PFSK-1 (cell line): ENCODE measurements around the gene IL4R.

Experiments
- FOXP2 ChIP-seq: optimal IDR thresholded peaks from 2 replicates; pipeline ENCODE3; 2011; ENCODE audit warnings: borderline replicate concordance, control low read depth, inconsistent platforms; ENCODE audit not compliant: insufficient read depth; ENCODE audit errors: extremely low read length, extremely low read depth
- POLR2AphosphoS5 ChIP-seq: IDR thresholded peaks from 2 replicates; pipeline ENCODE4 v1.6.1; 2012; ENCODE audit warnings: low read depth, mild to moderate bottlenecking, control low read depth, low read length, moderate library complexity
- SIN3A ChIP-seq: IDR thresholded peaks from 2 replicates; pipeline ENCODE4 v1.6.1; 2012; ENCODE audit warnings: mild to moderate bottlenecking, low read length, moderate library complexity, borderline replicate concordance; ENCODE audit not compliant: insufficient read depth
- TAF1 ChIP-seq: IDR thresholded peaks from 2 replicates; pipeline ENCODE4 v1.6.1; 2012; ENCODE audit warnings: low read length, control low read depth, borderline replicate concordance; ENCODE audit not compliant: insufficient read depth
- TF ChIP-seq, protein P1 (sequence below), 2 experiments: IDR thresholded peaks; 2 replicates each; pipeline versions ENCODE4 v1.6.1 to v1.8.0; 2011 to 2012; ENCODE audit warnings: low read depth in 2 of 2, low read length in 2 of 2, control low read depth in 1 of 2, inconsistent platforms in 1 of 2, mild to moderate bottlenecking in 1 of 2, moderate library complexity in 1 of 2; ENCODE audit not compliant: insufficient read depth in 1 of 2

Gene IL4R

DNA sequence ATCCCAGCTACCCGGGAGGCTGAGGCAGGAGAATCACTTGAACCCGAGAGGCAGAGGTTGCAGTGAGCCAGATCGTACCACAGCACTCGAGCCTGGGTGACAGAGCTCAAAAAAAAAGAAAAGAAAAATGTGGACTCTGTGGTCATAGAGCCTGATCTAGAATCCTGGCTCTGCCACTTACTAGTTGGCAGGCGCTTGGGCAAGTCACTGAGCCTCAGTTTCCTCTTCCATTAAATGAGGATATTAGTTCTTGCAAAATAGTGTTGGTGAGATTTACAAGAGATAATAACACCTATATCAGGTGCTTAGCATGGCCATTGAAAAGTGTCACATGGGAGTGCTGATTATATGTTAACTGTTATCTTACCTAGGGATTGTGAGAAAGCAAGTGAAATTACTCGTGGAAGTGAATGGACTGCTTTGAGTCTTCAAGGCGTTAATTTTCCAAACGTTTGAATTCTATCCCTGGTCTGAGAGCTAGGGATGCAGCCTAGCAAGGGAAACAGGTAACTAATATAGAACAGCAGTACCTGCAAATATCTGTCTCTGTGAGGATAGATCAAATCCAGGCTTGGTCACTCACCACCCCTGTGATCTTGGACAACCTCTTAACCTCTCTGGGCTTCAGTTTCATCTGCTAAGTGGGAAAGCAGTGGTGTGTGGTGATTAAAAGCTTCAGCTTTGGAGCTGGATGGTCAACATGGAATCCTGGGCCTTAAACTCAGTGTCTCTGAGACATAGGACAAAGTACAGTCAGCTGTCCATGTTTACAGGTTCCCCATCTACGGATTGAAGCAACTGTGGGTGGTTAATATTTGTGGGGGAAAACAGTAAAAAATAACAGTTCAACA lies 44.2 kb upstream of the IL4R start:
- TF ChIP-seq POLR2AphosphoS5 = no peak
- TF ChIP-seq, protein P1, sequence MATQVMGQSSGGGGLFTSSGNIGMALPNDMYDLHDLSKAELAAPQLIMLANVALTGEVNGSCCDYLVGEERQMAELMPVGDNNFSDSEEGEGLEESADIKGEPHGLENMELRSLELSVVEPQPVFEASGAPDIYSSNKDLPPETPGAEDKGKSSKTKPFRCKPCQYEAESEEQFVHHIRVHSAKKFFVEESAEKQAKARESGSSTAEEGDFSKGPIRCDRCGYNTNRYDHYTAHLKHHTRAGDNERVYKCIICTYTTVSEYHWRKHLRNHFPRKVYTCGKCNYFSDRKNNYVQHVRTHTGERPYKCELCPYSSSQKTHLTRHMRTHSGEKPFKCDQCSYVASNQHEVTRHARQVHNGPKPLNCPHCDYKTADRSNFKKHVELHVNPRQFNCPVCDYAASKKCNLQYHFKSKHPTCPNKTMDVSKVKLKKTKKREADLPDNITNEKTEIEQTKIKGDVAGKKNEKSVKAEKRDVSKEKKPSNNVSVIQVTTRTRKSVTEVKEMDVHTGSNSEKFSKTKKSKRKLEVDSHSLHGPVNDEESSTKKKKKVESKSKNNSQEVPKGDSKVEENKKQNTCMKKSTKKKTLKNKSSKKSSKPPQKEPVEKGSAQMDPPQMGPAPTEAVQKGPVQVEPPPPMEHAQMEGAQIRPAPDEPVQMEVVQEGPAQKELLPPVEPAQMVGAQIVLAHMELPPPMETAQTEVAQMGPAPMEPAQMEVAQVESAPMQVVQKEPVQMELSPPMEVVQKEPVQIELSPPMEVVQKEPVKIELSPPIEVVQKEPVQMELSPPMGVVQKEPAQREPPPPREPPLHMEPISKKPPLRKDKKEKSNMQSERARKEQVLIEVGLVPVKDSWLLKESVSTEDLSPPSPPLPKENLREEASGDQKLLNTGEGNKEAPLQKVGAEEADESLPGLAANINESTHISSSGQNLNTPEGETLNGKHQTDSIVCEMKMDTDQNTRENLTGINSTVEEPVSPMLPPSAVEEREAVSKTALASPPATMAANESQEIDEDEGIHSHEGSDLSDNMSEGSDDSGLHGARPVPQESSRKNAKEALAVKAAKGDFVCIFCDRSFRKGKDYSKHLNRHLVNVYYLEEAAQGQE (IDR thresholded peaks at IDR 0.05; ENCODE audit: insufficient read depth in 1 of 2, low read depth in 2 of 2, low read length in 2 of 2) = no peak
- no peak for TF ChIP-seq SIN3A
- TF ChIP-seq TAF1 = no peak
- no peak for TF ChIP-seq FOXP2

DNA sequence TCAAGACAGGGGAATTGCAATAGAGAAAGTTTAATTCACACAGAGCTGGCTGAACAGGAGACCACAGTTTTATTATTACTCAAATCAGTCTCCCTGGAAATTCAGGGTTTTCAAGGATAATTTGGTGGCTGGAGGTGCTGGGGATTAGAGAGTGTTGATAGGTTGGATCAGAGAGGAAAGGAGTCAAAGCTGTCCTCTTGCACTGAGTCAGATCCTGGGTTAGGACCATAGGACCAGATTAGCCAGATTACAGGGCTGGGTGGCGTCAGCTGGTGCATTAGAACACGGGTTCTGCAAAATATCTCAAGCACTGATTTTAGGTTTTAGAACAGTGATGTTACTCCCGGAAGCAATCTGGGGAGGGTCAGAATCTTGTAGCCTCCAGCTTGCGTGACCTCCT lies 43.4 kb upstream of the IL4R start:
- TF ChIP-seq FOXP2 (no peak), POLR2AphosphoS5 (no peak), SIN3A (no peak), TAF1 (no peak)
- TF ChIP-seq, protein P1 (IDR thresholded peaks at IDR 0.05; ENCODE audit: insufficient read depth in 1 of 2, low read depth in 2 of 2, low read length in 2 of 2) = no peak

DNA sequence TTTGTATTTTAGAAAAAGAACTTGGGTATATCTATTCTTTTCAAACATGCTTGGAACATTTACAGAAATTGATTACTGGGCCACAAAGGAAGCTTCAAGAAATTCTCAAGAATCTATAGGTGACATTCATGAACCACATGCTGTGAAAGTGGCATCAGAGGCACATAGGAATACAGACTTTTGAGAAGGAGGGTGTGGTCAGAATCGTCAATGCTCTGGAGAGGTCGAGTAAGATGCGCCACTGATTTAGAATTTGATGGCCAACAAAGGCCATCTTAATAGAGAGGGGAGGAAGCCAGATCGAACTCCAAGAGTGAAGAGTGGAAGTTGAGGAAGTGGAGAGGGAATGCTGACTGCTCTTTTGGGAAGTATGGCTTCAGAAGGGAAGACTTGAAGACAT lies 41.7 kb upstream of the IL4R start:
- TF ChIP-seq TAF1 = no peak
- no peak for TF ChIP-seq POLR2AphosphoS5
- TF ChIP-seq, protein P1 (IDR thresholded peaks at IDR 0.05; ENCODE audit: insufficient read depth in 1 of 2, low read depth in 2 of 2, low read length in 2 of 2) = no peak
- no peak for TF ChIP-seq FOXP2
- TF ChIP-seq SIN3A = no peak

DNA sequence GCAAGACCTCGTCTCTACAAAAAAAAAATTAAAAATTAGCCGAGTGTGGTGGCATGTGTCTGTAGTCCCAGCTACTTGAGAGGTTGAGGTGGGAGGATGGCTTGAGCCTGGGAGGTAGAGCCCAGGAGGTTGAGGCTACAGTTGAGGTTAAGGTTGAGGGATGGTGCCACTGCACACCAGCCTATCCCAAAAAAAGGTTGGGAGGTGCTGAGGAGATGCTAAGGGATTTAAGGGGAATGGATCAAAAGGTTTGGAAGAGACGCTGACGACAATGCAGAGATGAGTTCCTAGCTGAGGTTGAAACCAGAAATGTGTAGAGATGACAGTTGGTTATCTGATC lies 40.5 kb upstream of the IL4R start:
- TF ChIP-seq, protein P1 (IDR thresholded peaks at IDR 0.05; ENCODE audit: insufficient read depth in 1 of 2, low read depth in 2 of 2, low read length in 2 of 2) = no peak
- no peak for TF ChIP-seq SIN3A
- no peak for TF ChIP-seq FOXP2
